NCI-H1694 (cell line): ENCODE results near the gene MAP4K4.
A peak's percentile ranks its signal among the peaks of the same experiment; 100 is the strongest.

Source experiments
- DNase-seq: peaks from one replicate; lab custom pipeline; 2025; lab: John Stamatoyannopoulos, UW

Gene MAP4K4

GRCh38 chr2:101870444-101870843 is 172.9 kb downstream of the MAP4K4 start:
- DNase-seq, result no peak

- no peak for DNase-seq
These were observed 174.0 kb downstream of the MAP4K4 start for GRCh38 chr2:101871480-101871879.

- DNase-seq, result no peak
These were observed 175.0 kb downstream of the MAP4K4 start for GRCh38 chr2:101872480-101872879.

- DNase-seq, result no peak
These were observed 176.0 kb downstream of the MAP4K4 start for GRCh38 chr2:101873543-101873942.

GRCh38 chr2:101874069-101874468 is 176.6 kb downstream of the MAP4K4 start:
- DNase-seq, result no peak

GRCh38 chr2:101879466-101879865 is 182.0 kb downstream of the MAP4K4 start:
- no peak for DNase-seq

GRCh38 chr2:101881131-101881530 is 183.6 kb downstream of the MAP4K4 start:
- no peak for DNase-seq

GRCh38 chr2:101882769-101883307 is 185.3 kb downstream of the MAP4K4 start:
- DNase-seq, result no peak

GRCh38 chr2:101883860-101884259 is 186.4 kb downstream of the MAP4K4 start:
- peak; percentile 14 for DNase-seq

- no peak for DNase-seq
These were observed 186.9 kb downstream of the MAP4K4 start for GRCh38 chr2:101884423-101884822.

- DNase-seq, result no peak
These were observed 189.8 kb downstream of the MAP4K4 start for GRCh38 chr2:101887328-101887727.

GRCh38 chr2:101889460-101890098 is 192.1 kb downstream of the MAP4K4 start:
- no peak for DNase-seq

- no peak for DNase-seq
These were observed 194.9 kb downstream of the MAP4K4 start for GRCh38 chr2:101892377-101892776.

GRCh38 chr2:101893681-101894381 is 196.3 kb downstream of the MAP4K4 start:
- no peak for DNase-seq

GRCh38 chr2:101895039-101895438 is 197.5 kb downstream of the MAP4K4 start:
- DNase-seq, result no peak

GRCh38 chr2:101895819-101896322 is 198.4 kb downstream of the MAP4K4 start:
- DNase-seq, result no peak

- DNase-seq, result no peak
These were observed 199.8 kb downstream of the MAP4K4 start for GRCh38 chr2:101897301-101897700.

GRCh38 chr2:101899265-101899664 is 201.8 kb downstream of the MAP4K4 start:
- no peak for DNase-seq

GRCh38 chr2:101899871-101900270 is 202.4 kb downstream of the MAP4K4 start:
- no peak for DNase-seq

- no peak for DNase-seq
These were observed 202.9 kb downstream of the MAP4K4 start for GRCh38 chr2:101900375-101900774.

GRCh38 chr2:101901241-101901640 is 203.7 kb downstream of the MAP4K4 start:
- no peak for DNase-seq

- no peak for DNase-seq
These were observed 204.7 kb downstream of the MAP4K4 start for GRCh38 chr2:101902169-101902568.

- no peak for DNase-seq
These were observed 207.4 kb downstream of the MAP4K4 start for GRCh38 chr2:101904916-101905315.
